ENCODE measurements around the gene LY6G6C. TPM values are rescaled to one million over a fixed set of nuclear protein-coding genes. Genes with fewer than 3 reads are reported as not detected.

LY6G6C gene
- total and polyA plus RNA-seq, 2 of the 4 experiments (the other 2 are of a cell fraction): not detected

- Histone ChIP-seq H3K14ac (replicated peaks; ENCODE audit: low read depth, low read length) (peak overlapping the region; percentile 58; the same call in 1 of the 2 replicates), H3K27ac (ENCODE audit: insufficient read depth, low read length) (no peak overlapping the region), H3K9ac (ENCODE audit: low read depth, low read length) (peak overlapping the region; percentile 29; the same call in 1 of the 2 replicates), H3K27me3 (ENCODE audit: control insufficient read depth, insufficient read depth, low read length) (no peaks in the 10 kb centered on the region), H4K8ac (ENCODE audit: low read depth in 2 of 2, low read length in 2 of 2) (no peak overlapping the region), H3K79me1 (ENCODE audit: low read depth in 1 of 2, low read length in 2 of 2) (peaks cover 0 to 35% of the 10 kb centered on the region in 2 experiments; a peak in 2 of 4 replicates), H2BK20ac (ENCODE audit: low read depth, low read length) (no peak overlapping the region), H4K91ac (ENCODE audit: insufficient read depth, low read depth, low read length) (no peak overlapping the region), H3K56ac (ENCODE audit: extremely low read depth, insufficient read depth, low read length) (no peak overlapping the region), H3K36me3 (ENCODE audit: control insufficient read depth, insufficient read depth, low read length) (peaks cover 35% of the 10 kb centered on the region), H2BK15ac (ENCODE audit: low read depth, low read length) (no peak overlapping the region), H4K5ac (ENCODE audit: low read depth, low read length) (no peak overlapping the region), H3K4ac (ENCODE audit: low read depth, low read length) (0 out of 2 replicates have a peak overlapping the region, but pooled peaks have one; percentile 92), H3K4me1 (ENCODE audit: control insufficient read depth, insufficient read depth, low read length) (peaks cover 3% of the 10 kb centered on the region), H2BK5ac (ENCODE audit: low read depth, low read length, poor library complexity, severe bottlenecking) (no peak overlapping the region), H3K9me3 (ENCODE audit: control insufficient read depth, insufficient read depth, low read length) (no peaks in the 10 kb centered on the region), H2AK5ac (ENCODE audit: low read depth, low read length) (peak overlapping the region; percentile 75; the same call in 1 of the 2 replicates), H3K4me2 (ENCODE audit: low read depth, low read length) (peak overlapping the region; percentile 92), H3K9me1 (ENCODE audit: insufficient read depth, low read length) (no peaks in the 10 kb centered on the region), H3K4me3 (ENCODE audit: insufficient read depth, low read depth, low read length) (peak overlapping the region; percentile 85), H4K20me1 (ENCODE audit: insufficient read depth, low read length) (peaks cover 17% of the 10 kb centered on the region), H2AFZ (replicated peaks; ENCODE audit: low read length, poor library complexity) (peak overlapping the region; percentile 96), H3K18ac (ENCODE audit: low read depth, low read length) (no peak overlapping the region), H2AK9ac (replicated peaks; ENCODE audit: low read depth, low read length, poor library complexity) (peak overlapping the region; percentile 99), H2BK120ac (ENCODE audit: low read depth, low read length) (no peak overlapping the region), H3K23ac (ENCODE audit: low read depth, low read length) (0 out of 2 replicates have a peak overlapping the region, but pooled peaks have one; percentile 20)
- dilution Hi-C loops (cut with HindIII; ENCODE audit: low sequenced_read_pairs, unreplicated experiment) (no loop called here), intact Hi-C loops (cut with micrococcal nuclease) (loop anchor here (2.0 kb wide), 2 partner anchors 47 to 103 kb away; partner anchors contain the start of gene LY6G5C), in situ Hi-C loops (cut with MboI; ENCODE audit: low sequenced_read_pairs) (no loop called here)
- no peak for TF ChIP-seq RAD21 (IDR thresholded peaks at IDR 0.05; ENCODE audit: low read length)
- TF ChIP-seq BHLHE40 (IDR thresholded peaks at IDR 0.05; ENCODE audit: low read depth, low read length): no peak
- TF ChIP-seq POLR2A (IDR thresholded peaks at IDR 0.05; ENCODE audit: low read depth, low read length): no peak
- no peak for TF ChIP-seq NFE2L2 (IDR thresholded peaks at IDR 0.05; ENCODE audit: low read depth, low read length)
- no peak for TF ChIP-seq CTCF (conservative IDR thresholded peaks at IDR 0.05; ENCODE audit: low read depth, low read length)
- no peak for TF ChIP-seq RFX5 (IDR thresholded peaks at IDR 0.05; ENCODE audit: low read depth, low read length)
- TF ChIP-seq MXI1 (IDR thresholded peaks at IDR 0.05; ENCODE audit: borderline replicate concordance, low read depth, low read length): no peak
- no peak for TF ChIP-seq CEBPB (IDR thresholded peaks at IDR 0.05; ENCODE audit: low read depth, low read length)
- TF ChIP-seq USF2 (IDR thresholded peaks at IDR 0.05; ENCODE audit: low read depth, low read length): no peak
- no peak for TF ChIP-seq CHD1 (IDR thresholded peaks at IDR 0.05; ENCODE audit: low read depth, low read length)
- TF ChIP-seq MAFK (IDR thresholded peaks at IDR 0.05; ENCODE audit: low read depth, low read length): no peak
- no peak for TF ChIP-seq SMC3 (IDR thresholded peaks at IDR 0.05; ENCODE audit: low read depth, low read length)
- CTCF ChIA-PET: no interaction called here
- no TSS peak for BruUV-seq (replicated peaks)
- POLR2A ChIA-PET (ENCODE audit: unreplicated experiment): interaction anchor here (0.5 kb wide), 1 partner anchor 11 kb away, joined by 3 read pairs; no protein-coding TSS in a partner anchor
- 91% methylated on average over 10 of the region's 41 CpGs; no CpG with 5 or more reads in 1 of the 2 experiments for WGBS, 2 experiments (ENCODE audit: extremely low coverage in 2 of 2, insufficient read length in 1 of 2)
- no peak for ATAC-seq (ENCODE audit: low read depth)
- DNase-seq: no peak
Observed at GRCh38 chr6:31727717-31728671, 6.4 kb upstream of the LY6G6C start.
